Stimulated activated CD8-positive, alpha-beta memory T cell treated with anti-CD3 and anti-CD28 coated beads, Interleukin-7, amount 100 ng/mL, for 48 hours (primary cell): ENCODE measurements around the gene TSC22D2.

Experiments
- DNase-seq, 2 donors: peaks; one replicate each; pipeline ENCODE4 v3.0.0-alpha.2; 2020; ENCODE audit warnings: low read depth in 1 of 2; ENCODE audit errors: extremely low read depth in 1 of 2

Gene TSC22D2

DNA sequence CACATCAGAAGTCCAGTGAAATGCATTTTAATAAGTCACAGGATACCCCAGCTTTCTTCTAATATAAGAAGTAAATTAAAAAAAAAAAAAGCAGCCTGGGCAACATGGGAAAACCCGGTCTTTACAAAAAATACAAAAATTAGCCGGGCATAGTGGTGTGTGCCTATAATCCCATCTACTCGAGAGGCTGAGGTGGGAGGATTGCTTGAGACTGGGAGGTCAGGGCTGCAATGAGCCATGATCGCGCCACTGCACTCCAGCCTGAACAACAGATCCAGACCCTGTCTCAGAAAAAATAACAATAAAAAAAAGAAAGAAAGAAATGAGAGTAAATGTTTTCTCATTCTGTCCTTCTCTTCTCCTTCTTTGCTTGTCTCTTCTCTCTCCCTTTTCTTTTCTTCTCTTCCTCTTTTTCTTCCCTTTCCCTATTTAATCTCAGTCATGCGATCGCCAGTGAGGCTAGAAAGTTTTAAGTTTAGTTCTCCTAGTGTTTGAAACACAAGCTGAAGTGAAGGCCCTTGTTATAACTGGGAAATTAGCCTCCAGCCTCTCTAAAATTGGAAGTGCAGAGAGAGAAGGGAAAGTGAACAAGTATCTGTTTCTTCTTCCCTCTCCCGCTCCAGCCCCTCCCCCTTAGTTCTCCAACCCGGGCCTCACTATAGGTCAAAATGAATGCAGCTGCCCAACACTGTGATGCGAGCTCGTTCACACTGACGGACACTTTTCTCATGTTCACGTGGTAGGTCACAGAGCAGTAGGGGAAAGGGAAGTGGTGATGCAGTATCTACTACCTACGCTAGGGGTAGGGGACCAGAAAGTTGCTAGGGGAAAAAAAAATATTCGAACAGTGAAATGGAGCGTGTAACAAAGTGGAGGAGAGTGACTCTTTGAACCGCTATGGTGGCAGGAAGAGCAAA lies 23.5 kb upstream of the TSC22D2 start:
- DNase-seq, result peak in 1 of 2 donors; percentile 34

DNA sequence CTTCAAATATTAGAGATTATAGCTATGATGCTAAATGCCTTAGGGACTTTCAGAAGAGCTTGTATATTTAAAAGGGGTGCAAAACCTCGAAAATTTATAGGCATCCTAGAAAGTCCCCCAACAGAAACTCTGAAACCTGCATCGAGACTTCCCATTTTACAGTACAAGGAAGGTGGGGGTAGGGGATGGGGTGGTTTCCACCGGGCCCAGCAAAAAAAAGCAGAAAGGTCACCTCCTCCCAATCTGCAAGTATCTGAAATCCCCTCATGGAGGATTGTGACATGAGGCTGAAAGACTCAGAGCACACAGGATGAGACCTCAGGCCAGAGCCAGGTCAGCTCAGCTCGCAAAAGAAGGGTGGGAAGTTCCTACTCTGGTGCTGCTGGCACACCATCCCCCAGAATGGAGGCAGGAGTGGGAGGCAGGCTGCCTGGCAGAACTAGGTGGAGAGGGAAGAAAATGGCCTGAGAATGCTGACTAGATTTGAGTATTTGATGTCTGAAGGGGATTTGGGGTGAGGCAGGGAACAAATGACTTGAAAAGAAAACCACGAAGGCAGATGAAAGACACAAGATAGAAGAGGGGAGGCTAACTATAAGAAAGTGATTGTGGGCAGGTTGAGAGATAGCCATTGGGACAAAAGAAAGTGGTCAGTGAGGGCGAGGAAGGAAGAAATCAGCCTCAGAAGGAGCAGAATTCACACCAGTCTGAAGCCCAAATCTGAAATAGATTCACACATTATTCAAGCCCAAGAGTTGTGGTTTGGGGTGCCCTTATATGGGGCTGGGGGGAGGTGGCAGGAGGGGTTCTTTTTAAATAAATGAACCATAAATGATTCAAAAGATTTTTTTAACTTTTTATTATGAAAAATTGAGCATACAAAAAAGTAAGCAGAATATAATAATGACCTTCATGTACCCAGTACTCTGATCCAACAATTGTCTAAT lies 22.5 kb upstream of the TSC22D2 start:
- DNase-seq, result no peak

DNA sequence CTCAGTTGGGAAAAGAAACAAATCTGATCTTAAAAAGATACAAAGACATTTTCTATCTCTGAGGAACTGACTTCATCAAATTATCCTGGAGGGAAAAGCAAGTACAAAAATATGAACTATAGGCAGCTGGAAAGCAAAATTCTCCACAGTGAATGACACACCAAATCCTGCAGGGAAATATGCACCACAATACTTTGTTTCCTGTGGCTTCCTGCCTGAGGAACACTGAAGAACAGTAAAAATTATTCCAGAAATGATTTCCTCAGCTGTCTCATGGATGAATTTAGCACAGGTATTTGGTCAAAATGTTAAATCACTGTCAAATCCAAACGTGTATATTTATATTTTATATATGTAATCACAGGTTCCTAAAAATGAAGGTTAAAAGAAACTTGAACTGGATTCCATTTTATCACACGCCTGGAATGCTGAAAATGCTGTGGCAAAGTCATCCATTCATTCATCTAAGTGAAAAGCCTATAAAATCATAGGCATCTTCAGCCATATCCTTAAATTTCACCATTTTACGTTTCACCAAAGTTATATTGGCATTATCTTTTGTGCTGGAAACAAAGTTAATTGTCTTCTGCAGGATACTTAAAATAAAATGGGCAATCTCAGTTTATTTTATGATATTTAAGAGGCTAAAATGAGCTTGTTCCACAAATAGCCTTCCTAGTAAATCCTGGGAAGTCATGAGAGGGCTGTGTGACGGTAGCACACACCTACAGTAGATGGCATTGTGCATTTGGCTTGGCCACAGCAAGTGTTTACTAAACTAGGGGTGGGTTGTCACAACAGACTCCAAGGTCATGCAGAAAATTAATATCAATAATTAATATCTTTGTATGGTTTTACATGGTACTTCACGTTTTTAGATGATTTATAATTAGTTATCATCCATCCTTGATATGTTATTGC lies 19.3 kb upstream of the TSC22D2 start:
- DNase-seq, result no peak

DNA sequence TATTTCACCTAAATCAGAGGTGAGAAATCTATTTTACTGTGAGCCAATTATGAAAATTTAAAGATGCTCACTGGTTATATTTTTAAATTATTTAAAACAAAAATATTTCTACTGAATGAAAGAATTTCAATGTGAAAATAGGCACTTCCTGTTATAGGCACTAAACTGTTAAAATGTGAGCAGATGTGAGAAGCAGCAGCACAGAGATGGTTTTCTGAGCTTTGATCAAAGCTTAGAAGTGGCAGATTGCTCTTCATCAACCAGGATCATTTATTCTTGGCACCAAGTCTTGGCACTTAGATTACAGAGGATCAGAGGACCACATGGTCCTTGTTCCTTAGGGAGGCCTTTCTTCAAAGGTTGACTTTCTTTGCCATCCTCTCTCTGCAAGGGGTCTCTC lies 18.0 kb upstream of the TSC22D2 start:
- DNase-seq, result no peak

DNA sequence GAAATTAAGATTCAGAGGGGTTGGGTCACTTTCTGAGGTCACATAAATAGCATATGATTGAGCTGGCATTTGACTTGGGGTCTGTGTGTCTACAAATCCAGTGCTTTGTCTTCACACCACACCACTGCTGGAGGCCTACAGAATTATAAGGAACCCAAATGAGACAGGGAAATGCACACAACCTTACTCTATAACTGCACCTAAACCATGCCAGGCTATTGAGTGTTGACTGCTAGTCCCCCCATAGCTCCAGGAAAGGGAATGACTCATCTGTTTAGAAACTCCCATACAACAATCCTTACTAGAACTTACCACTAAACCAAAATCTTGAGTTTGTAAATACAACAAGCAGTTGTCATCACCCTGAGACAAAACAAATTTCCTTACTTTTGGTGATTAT lies 16.9 kb upstream of the TSC22D2 start:
- DNase-seq, result no peak

DNA sequence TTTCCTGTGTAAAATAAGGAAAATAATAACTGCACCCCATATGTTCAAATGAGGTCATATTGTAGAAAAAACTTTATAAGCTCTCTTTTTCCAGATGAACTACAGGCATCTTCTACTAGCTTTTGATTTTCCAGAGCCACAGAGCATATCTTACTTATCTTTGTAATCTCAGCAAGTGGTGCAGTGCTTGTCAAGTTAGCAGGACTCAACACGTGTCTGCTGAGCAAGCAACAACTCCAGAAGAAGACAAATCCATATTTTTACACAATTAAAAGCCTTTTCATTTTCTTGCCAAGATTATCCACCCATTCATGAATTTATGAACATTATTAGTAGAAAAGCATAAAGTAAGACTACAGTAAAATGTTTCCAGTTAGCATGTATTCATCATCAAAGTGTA lies 14.4 kb upstream of the TSC22D2 start:
- no peak for DNase-seq

DNA sequence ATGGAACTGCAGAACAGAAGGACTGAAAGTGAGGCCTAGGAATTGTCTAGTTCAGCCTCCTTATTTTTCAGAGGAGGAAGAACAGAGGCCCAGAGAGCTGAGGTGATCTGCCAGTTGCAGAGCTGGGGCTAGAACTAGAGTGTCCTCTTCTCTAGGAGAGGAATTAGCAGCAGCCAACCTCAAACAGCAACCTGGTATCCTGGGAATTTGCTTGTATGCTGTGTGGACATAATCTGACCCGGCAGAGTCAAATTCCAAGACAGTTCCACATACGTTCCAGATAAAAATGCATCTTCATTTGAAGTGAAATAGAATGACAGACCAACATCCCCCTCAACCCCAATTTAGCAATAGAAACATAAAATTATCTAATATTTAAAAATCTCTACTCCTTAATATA lies 13.5 kb upstream of the TSC22D2 start:
- DNase-seq, result no peak

DNA sequence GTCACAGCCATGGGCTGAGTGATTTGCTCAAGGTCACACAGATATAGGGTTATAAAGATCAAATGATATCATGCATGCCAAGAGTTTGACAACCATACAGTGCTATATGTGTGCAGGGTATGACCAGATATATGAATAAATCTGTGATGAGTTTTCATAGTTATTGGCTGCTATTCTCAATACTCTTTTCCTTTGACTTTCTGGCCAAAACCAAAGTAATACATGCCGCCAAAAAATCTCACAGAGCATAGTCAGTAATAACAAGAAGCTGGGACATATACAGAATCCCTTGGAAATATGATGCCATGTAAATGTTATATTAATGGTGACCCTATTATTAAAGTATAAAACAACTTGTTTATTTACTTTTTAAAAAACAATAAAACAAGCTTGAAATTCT lies 11.6 kb upstream of the TSC22D2 start:
- DNase-seq, result no peak

DNA sequence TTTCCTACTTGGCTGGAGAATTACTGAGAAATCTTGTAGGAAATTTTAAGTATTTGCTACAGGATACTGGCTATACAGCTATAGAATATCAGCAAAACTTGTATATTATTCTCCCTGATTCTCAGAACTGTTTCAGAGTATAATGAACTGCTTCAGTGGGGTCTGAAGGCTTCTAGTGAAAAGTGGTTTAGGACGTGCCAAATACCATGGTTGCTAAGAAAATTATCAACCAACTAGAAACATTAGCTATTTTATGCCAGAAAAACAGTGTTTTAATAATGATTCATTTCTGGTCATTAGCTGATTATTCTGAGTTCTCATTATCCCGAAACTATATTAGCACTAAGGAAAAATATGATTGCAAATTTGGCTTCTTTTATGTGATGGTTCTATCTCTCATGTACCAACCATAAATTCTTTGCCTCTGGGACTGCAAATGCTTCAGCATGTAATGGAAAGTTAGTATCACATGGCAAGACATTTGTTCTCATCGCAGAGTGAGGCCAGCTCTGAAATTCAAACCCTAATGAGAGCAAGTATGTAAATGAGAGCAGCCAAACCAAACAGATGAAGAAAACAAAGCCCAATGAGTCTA lies 11.0 kb upstream of the TSC22D2 start:
- no peak for DNase-seq

DNA sequence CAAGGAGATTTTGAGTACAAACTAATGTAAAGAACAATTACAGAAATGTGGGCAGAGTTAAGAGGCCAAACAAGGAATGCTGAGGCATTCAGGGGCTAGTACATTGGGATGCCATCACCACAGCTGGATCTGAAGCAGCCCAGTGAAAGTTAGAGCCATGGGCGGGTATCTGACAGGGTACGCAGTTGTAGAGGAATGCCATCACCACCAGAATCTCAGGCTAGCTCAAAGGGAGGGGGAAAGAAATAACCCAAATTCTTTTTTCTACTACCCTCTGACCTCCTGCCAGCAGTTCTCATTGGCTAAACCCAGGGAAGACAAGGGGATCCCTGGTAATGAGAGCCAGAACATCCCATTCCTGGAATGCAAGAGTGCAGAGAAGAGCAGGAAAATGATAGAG lies 9.0 kb upstream of the TSC22D2 start:
- DNase-seq, result no peak

DNA sequence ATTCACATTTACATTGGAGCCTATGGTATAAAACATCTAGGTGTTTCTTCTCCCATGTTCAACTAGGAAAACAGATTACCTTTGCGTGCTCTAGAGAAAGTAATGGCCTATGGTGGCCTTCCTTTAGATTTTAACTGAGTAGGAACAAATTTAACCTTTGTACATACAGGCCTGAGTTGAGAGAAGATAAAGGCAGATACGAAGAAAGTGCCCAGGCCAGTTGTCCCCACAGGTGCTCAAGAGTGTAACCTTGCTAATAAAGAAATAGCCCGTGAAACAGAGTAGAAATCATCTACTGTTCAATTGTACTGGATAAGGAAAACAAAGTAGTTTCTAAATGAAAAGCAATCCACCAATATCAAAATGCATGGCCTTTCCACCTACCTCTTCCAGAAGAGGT lies 6.8 kb upstream of the TSC22D2 start:
- no peak for DNase-seq

DNA sequence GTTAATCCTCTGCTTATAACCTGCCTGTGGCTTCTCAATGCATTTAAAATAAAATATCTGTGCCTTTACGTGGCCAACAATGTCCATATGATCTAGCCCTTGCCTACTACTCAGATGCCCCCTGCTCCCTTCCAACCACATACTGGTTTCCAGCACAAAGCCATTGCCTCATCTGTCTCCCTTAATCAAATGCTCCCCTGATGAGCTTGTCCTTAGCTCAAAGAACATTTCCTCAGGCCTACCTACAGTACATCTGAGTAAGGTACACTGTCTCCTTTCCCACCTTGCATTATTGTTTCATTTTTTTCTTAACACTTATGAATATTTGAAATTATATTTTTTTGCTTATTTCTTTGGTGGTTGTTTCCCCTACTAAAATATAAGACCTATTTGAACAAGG lies 5.9 kb upstream of the TSC22D2 start:
- no peak for DNase-seq

DNA sequence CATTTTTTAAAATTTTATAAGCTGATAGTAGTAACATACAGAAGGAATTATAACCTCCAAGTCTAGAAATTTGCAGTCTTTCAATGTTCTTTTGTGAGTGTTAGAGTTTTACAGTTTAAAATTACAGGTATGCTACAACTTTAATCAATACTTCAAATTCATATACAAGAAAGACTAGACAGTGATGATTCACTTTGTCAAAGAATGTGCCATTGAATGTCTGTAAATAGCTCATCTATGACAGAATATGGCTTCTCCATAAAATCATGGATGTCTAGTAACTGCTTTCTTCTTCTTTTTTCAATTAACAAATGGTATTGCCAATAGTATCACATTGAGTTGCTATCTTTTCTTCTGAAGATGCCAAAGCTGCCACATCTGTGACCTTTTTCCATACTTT lies 4.1 kb upstream of the TSC22D2 start:
- DNase-seq, result no peak

DNA sequence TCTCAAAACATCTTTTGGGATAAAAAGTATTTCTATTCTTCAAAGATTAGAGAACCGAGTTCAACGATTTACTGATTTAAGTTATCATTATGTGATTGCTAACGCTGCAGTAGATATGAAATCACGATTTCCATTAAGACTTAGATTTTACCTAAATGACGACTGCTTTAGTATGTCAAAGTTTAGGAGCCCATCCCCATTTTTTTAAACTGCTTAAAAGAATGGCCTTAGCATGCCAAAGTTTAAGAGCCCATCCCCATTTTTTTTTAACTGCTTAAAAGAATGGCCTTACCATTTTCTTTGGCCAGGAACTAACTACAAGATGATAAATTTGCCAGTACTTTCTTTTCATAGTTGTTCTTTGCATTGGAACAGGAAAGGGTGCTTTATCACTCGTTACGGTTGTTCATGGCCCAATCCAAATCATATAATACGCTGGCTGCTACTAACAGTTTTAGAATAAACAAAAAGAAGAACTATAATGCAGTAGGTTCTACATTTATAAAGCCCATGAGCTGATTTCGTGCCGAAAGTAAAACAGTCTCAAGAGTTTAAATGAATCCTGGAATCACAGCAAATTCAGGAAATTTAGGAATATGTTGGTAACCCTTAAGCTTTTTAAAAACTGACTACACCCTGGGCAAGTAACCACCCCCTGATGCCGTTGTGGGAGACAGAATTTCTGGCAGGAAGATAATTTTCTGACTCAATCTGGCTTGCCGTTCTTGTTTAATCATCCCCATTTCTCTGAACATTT lies 869 bp upstream of the TSC22D2 start:
- DNase-seq, result no peak

DNA sequence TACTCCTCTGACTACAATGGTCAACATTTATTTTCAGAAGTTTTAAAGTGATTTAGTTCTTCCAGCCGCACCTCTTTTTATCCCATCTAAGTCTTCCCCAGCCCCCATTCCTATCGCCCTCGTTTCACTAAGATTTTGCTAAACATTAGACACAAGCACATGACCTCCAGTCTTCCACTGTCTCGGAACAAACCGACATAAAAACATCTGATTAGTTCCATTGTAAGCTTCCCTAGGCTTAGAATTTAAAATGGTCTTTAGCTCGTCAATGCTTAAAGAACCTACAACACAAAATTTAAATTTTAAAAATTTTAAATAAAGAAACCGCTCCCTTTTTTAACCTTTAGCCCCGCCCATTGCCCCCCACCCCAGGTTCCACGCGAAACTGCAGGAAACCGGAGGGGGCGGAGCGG lies 284 bp upstream of the TSC22D2 start:
- no peak for DNase-seq

DNA sequence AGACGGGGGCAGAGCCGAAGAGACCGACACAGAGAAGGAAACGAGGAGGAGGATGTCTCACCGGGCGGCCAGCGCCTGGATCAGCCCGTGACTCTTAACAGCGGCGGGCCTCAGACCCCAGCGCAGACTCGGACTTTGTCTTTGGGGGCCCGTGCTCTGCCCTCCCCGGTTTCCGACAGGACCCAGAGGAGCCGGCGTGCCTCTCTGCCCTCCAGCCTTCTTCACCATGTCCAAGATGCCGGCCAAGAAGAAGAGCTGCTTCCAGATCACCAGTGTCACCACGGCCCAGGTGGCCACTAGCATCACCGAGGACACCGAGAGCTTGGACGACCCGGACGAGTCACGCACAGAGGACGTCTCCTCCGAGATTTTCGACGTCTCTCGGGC lies 1.0 kb downstream of the TSC22D2 start:
- no peak for DNase-seq

DNA sequence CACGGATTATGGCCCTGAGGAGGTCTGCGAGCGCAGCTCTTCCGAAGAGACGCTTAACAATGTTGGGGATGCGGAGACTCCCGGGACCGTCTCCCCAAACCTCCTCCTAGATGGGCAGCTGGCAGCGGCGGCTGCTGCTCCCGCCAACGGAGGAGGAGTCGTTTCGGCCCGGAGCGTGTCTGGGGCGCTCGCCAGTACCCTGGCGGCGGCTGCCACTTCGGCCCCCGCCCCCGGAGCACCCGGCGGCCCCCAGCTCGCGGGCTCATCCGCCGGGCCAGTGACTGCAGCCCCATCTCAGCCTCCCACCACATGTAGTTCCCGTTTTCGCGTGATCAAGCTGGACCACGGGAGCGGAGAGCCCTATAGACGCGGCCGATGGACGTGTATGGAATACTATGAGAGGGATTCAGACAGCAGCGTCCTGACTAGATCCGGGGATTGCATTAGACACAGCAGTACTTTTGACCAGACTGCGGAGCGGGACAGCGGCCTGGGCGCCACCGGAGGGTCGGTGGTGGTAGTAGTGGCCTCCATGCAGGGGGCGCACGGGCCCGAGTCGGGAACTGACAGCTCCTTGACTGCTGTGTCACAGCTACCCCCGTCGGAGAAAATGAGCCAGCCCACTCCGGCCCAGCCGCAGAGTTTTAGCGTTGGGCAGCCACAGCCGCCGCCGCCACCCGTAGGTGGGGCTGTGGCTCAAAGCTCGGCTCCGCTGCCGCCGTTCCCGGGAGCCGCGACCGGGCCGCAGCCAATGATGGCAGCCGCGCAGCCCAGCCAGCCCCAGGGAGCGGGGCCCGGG lies 1.6 kb downstream of the TSC22D2 start:
- DNase-seq, result peak; percentile 61 to 66

DNA sequence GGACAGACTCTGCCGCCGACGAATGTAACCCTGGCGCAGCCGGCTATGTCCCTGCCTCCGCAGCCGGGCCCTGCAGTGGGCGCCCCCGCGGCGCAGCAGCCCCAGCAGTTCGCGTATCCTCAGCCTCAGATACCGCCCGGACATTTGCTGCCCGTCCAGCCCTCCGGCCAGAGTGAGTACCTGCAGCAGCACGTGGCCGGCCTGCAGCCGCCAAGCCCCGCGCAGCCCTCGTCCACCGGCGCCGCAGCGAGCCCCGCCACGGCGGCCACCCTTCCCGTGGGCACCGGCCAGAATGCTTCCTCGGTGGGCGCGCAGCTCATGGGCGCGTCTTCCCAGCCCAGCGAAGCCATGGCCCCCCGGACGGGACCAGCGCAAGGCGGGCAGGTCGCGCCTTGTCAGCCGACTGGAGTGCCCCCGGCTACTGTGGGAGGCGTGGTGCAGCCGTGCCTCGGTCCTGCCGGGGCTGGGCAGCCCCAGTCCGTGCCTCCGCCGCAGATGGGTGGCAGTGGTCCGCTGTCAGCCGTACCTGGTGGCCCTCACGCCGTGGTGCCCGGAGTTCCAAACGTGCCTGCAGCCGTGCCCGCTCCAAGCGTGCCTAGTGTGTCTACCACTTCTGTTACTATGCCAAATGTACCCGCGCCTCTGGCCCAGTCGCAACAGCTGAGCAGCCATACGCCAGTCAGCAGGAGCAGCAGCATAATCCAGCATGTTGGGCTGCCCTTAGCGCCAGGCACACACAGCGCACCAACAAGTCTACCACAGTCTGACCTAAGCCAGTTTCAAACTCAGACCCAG lies 2.4 kb downstream of the TSC22D2 start:
- DNase-seq, result peak in 1 of 2 donors; percentile 7
